Stimulated activated CD4-positive, alpha-beta T cell treated with anti-CD3 and anti-CD28 coated beads, Interleukin-12 subunit alpha, Interleukin-12 subunit beta, amount 100 ng/mL, for 24 hours (primary cell): ENCODE measurements around the gene USP35.

Experiments used
- DNase-seq, 2 experiments: peaks; one replicate each; pipeline ENCODE4 v3.0.0-alpha.2; 2020; ENCODE audit warnings: low read depth in 2 of 2

Gene USP35

GRCh38 chr11:78196661-78197091 lies 8.0 kb downstream of the USP35 start:
- DNase-seq, result no peak

GRCh38 chr11:78197816-78198215 lies 9.1 kb downstream of the USP35 start:
- DNase-seq, result no peak

DNA sequence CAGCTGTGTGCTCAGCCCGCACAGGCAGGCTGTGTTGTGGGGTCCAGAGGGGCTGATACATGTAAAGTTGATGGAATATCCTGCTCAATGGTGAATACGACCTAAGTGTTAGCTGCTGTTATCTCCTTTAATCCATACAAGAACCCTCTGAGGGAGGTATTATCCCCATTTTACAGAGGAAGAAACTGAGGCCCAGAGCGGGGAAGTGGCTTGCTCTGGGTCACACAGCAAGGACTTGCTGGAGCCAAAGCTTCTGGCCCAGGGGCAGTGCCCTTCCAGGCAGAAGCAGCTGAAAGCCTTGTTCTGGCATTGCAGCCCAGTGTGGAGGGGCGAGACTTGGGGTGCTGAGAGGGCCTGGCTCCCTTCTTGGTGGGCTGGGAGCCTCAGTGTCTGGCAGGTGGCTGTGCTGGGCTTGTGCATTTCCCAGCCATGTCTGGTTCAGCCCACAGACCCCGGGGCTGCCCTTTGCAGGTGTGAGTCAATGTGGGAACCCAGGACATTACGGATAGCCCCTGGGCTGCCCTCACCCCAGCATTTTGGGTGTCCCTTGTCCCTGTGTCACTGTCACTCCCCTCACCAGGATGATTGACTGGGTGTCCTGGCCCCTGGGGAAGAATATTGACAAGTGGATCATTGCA lies 10.4 kb downstream of the USP35 start:
- DNase-seq, result no peak

- DNase-seq, result no peak
Measured at GRCh38 chr11:78199653-78200015, 10.9 kb downstream of the USP35 start.

GRCh38 chr11:78200061-78200460 lies 11.3 kb downstream of the USP35 start:
- no peak for DNase-seq

GRCh38 chr11:78200553-78200952 lies 11.8 kb downstream of the USP35 start:
- no peak for DNase-seq

GRCh38 chr11:78201096-78201818 lies 12.5 kb downstream of the USP35 start:
- DNase-seq, result no peak

GRCh38 chr11:78202733-78203167 lies 14.0 kb downstream of the USP35 start:
- peak in 1 of 2 experiments; percentile 8 for DNase-seq

- no peak for DNase-seq
Measured at GRCh38 chr11:78203184-78203583, 14.5 kb downstream of the USP35 start.

DNA sequence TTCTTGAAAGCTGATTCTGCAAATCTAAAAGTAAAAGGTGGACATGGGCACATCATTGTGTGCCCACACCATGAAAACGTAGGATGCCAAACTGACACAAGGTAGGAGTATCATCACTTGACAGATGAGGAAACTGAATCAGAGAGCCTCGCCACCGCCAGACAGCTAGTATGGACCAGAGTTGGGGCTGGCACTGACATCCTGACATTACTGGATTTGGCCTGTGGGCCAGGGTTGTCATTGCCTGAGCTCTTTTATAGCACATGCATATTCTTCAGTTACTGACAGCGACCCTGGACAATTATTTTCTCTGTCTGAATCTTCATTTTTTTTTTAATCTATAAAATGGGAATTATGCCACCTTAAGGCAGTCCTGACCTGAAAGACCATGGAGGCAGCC lies 16.5 kb downstream of the USP35 start:
- no peak for DNase-seq

- DNase-seq, result no peak
Measured at GRCh38 chr11:78205691-78206090, 17.0 kb downstream of the USP35 start.

DNA sequence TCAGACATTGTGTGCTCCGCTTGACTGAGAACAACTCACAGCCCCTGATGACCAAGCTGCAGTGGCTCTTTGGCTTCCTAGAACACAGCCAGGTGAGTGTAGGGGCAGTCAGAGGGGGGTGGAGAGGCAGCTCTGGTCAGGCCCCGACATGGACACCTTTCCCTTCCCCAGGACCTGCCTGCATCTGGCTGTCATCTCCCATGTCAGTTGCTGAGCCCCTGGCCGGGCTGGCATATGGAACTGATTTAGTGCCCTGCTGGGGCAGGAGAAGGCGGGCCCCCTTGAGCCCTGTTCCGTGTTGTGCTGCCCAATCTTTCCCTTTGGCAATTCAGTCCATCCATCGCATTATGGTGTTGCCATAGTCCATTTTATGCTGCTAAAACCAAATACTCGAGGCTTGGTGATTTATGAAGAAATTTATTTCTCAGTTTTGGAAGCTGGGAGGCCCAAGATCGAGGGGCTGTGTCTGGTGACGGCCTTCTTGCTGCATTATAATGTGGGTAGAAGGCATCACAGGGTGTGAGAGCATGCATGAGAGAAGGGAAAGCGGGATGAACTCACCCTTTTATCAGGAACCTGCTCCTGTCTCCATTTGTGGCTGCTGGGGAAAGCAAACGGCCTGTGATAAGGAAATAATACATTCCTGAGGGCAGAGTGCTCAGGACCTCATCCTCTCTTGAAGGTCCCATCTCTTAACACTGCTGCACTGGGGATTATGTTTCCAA lies 19.0 kb downstream of the USP35 start:
- no peak for DNase-seq

DNA sequence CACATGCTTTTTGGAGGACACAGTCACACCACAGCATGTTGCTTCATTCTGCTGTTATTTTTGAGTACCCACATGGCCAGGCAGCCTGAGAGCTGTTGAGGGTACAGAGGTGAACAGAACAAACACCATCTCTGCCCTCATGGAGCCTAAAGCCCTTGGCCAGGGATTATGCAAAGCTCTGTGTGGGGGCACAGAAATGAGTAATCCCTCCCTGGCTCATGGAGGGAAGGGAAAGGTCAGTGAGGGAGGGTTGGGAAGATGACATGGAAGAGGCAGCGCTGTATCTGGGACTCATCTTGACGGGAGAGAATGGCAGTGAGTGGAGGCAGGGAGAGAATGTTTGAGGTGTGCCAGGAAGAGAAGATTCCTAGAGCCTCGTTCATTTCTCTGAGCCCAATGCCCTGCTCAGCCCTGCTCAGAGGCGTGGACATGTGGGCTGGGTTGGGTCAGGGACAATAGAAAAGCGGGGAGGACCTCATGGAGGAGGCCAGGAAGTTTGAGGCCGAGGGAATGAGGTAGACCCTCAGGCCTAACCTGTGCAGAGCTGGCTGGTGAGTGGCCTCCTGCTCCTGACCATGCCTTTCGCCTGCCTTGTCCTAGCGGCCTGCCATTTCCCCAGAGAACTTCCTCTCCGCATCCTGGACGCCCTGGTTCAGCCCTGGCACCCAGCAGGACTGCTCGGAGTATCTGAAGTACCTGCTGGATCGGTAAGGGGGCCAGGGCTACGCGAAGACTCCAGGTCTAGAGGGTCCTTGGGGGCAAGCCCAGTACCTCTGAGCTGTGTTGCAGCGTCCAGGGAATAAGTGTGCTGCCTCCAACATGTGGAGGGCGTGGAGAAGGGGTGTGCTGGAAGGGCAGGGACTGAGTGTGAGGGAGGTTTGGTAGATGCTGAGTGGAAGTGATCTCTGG lies 19.8 kb downstream of the USP35 start:
- no peak for DNase-seq

DNA sequence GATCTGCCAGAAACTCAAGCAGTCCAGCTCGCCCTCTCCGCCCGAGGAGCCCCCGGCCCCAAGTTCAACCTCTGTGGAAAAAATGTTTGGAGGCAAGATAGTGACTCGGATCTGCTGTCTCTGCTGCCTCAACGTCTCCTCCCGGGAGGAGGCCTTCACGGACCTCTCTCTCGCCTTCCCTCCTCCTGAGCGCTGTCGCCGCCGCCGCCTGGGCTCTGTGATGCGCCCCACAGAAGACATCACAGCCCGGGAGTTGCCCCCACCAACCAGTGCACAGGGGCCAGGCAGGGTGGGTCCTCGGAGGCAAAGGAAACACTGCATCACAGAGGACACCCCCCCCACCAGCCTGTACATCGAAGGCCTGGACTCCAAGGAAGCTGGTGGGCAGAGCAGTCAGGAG lies 20.8 kb downstream of the USP35 start:
- DNase-seq, result no peak

- DNase-seq, result no peak
Measured at GRCh38 chr11:78210000-78210608, 21.4 kb downstream of the USP35 start.

- DNase-seq, result no peak
Measured at GRCh38 chr11:78211565-78211964, 22.8 kb downstream of the USP35 start.

DNA sequence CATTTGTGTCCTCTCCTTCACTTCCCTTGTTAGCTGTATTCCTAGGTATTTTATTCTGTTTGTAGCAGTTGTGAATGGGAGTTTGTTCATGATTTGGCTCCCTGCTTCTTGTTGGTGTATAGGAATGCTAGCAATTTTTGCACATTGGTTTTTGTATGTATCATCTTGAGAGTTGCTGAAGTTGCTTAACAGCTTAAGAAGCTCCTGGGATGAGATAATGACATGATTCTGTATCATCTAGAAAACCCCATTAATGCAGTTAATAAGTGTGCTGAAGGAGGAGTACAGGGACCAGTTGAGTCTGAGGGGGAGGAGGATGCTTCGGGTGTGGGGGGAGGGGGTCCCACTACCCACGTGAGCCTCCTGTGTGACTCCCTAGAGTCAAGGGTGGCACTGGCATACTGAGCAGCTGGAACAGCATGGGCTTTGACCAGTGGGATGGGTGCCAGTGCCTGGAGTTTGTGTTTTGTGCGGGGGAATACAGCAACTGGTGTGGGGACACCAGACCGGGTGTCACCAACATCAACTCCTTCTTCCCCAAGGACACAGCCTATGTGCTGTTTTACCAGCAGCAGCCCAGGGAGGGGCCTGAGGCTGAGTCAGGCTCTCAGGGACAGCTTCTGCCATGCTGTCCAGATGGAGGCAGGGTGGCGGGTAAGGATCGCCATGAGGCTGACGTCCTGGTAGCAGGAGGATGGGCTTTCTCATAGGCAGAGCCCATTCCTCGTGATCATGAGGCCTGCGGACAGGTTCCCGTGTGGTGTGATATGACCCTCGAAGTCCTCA lies 24.1 kb downstream of the USP35 start:
- DNase-seq, result no peak

DNA sequence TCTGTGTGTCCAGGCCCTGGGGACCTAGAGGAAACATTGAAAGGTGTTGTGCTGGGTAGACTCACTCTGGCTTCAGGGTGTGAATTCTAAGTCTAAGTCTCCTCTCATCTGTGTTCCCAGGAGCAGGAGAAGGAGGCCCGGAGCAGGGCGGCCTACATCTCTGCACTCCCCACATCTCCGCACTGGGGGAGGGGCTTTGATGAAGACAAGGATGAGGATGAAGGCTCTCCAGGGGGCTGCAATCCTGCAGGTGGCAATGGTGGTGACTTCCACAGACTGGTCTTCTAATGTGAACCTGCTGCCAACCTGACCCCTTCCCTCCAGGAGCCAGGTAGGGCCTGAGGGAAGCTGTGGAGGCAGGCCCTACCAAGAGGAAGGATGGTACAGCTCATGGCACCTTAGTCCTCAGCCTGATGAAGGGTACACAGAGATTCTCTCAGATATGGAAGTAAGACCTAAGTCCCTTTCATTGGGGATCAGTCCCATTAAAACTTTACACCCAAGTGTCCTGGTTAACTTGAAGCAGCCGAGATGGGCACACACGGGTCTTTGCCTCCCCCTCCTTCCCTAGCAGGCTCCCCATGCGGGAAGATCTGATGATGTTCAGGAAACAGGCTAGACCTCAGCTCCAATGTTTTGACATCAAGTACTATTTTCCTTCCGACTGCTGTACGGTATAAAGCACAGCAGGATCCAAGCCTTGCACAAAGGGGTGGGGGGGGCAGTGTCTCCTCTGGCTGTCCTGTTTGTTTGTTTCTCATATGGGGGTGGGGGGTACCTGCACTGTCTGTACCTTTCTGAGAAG lies 25.0 kb downstream of the USP35 start:
- DNase-seq, result no peak

- no peak for DNase-seq
Measured at GRCh38 chr11:78214331-78215194, 25.8 kb downstream of the USP35 start.
